GM12872 (cell line): ENCODE results near the gene PTPRN2.

Experiments used
- CTCF ChIP-seq: IDR thresholded peaks from 3 replicates; pipeline ENCODE4 v1.5.1; 2011; ENCODE audit warnings: low read depth, mild to moderate bottlenecking, low read length, moderate library complexity; ENCODE audit not compliant: insufficient read depth

Gene PTPRN2

GRCh38 chr7:158024881-158025280 is 562.7 kb downstream of the PTPRN2 start:
- no peak for TF ChIP-seq CTCF

- no peak for TF ChIP-seq CTCF
Measured at GRCh38 chr7:158024351-158024715, 563.3 kb downstream of the PTPRN2 start.

- TF ChIP-seq CTCF: no peak
Measured at GRCh38 chr7:158023681-158024350, 563.8 kb downstream of the PTPRN2 start.

- TF ChIP-seq CTCF: no peak
Measured at GRCh38 chr7:158023157-158023556, 564.5 kb downstream of the PTPRN2 start.

GRCh38 chr7:158022601-158023000 is 565.0 kb downstream of the PTPRN2 start:
- no peak for TF ChIP-seq CTCF

- no peak for TF ChIP-seq CTCF
Measured at GRCh38 chr7:158021836-158022235, 565.8 kb downstream of the PTPRN2 start.

GRCh38 chr7:158020706-158021095 is 566.9 kb downstream of the PTPRN2 start:
- TF ChIP-seq CTCF: no peak
